ENCODE data around the gene GALK1. TPM values are rescaled to one million over a fixed set of nuclear protein-coding genes. Genes with fewer than 3 reads are reported as not detected.

The GALK1 gene
- total RNA-seq, 1 donor from 2014 or later: 29.2 TPM

DNA sequence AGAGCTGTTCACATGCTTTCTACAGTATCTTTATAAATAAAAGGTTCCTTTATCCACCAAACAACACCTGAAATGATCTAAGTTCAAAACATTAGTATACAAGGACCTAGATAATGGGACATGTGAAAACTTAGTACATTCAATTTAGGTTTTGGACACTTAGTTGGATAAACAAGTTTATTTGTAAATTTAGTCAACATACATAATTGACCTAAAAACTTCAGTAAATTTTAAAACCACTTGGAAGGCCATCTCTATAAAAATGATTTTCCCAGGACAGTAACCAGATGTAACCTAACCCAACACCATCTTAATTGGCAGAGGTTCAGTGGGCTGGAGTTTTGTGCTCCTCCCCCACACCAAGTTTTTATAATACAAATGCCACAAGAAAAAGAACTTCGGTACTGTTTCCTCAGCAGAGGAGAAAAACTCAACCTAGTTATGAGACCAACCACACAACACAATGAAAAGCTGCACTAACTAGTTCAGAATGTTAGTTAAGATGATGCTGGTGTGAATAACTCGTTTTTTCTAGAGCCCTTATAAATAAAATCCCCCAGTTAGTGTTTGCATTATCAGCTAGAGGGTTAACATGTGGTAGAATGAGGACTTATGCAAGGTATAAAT, 12.4 kb upstream of the GALK1 start:
- H3K4me3 ChIP-seq (ENCODE audit: low read length in 3 of 3): peak overlapping the region; percentile 78 to 91 (median 81)
- peaks cover 44 to 52% (median 48%) of the 10 kb centered on the region in 3 donors for H3K4me1 ChIP-seq (ENCODE audit: control insufficient read depth in 3 of 3, insufficient read depth in 3 of 3, low read length in 3 of 3)
- peak overlapping the region; percentile 71 for H3K27ac ChIP-seq (ENCODE audit: low read depth, low read length)
- H3K9ac ChIP-seq (ENCODE audit: low read depth in 1 of 3, low read length in 3 of 3): peak overlapping the region; percentile 96 to 99 (median 99)
- no peaks in the 10 kb centered on the region for H3K27me3 ChIP-seq (ENCODE audit: control insufficient read depth in 3 of 3, insufficient read depth in 3 of 3, low read length in 3 of 3)
- no peaks in the 10 kb centered on the region for H3K9me3 ChIP-seq (ENCODE audit: control insufficient read depth in 3 of 3, low read length in 3 of 3)
- peaks cover 32 to 39% (median 33%) of the 10 kb centered on the region in 3 donors for H3K36me3 ChIP-seq (ENCODE audit: control insufficient read depth in 3 of 3, insufficient read depth in 3 of 3, low read length in 3 of 3)

DNA sequence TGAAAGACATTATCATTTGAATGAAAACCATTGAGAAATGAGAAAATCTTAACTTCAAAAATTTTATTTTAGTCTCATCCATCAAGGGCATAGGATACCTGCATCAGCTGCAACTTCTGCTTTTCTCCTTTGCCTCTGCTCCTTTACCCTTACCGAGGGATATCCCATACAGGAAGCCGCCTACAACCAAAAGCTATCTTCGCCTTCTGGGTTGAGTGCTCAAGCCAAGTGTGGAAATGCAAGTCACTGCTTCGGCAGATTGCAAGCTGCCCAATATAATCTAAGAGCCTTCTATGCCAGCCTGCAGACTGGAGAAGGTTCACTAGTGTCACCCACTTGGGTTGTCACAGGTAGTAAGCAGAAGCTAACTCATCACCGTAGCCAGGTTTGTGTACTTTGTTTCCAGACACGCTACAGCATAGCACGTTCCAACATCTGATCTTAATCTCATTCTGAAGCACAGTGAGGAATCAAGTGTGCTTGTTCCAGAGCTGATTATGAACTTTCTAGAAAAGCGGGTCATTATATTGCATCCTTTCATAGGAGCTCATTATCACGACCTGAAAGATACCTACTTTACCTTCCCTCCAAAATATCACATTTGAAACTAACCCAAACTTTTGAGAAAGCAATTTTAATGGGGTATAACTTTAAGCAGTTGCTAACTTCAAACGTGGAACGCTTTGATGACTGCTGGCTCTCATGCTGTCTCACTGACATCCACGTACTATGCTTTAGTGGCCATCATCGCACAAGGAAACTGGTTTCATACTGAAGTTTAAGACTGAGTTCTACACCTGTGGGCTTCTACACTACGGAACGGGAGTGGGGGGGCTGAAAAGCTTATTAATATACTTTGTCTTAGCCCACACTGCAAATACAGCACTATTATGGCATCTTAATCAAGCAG, 11.6 kb upstream of the GALK1 start:
- Histone ChIP-seq H3K4me1 (ENCODE audit: control insufficient read depth in 3 of 3, insufficient read depth in 3 of 3, low read length in 3 of 3) (peaks cover 44 to 55% (median 51%) of the 10 kb centered on the region in 3 donors), H3K9ac (ENCODE audit: low read depth in 1 of 3, low read length in 3 of 3) (peak overlapping the region; percentile 10 to 69 (median 62)), H3K27ac (ENCODE audit: low read depth, low read length) (peak overlapping the region; percentile 71), H3K27me3 (ENCODE audit: control insufficient read depth in 3 of 3, insufficient read depth in 3 of 3, low read length in 3 of 3) (no peaks in the 10 kb centered on the region), H3K4me3 (ENCODE audit: low read length in 3 of 3) (peak overlapping the region; percentile 78 to 91 (median 81)), H3K36me3 (ENCODE audit: control insufficient read depth in 3 of 3, insufficient read depth in 3 of 3, low read length in 3 of 3) (peaks cover 32 to 39% (median 33%) of the 10 kb centered on the region in 3 donors), H3K9me3 (ENCODE audit: control insufficient read depth in 3 of 3, low read length in 3 of 3) (no peaks in the 10 kb centered on the region)

DNA sequence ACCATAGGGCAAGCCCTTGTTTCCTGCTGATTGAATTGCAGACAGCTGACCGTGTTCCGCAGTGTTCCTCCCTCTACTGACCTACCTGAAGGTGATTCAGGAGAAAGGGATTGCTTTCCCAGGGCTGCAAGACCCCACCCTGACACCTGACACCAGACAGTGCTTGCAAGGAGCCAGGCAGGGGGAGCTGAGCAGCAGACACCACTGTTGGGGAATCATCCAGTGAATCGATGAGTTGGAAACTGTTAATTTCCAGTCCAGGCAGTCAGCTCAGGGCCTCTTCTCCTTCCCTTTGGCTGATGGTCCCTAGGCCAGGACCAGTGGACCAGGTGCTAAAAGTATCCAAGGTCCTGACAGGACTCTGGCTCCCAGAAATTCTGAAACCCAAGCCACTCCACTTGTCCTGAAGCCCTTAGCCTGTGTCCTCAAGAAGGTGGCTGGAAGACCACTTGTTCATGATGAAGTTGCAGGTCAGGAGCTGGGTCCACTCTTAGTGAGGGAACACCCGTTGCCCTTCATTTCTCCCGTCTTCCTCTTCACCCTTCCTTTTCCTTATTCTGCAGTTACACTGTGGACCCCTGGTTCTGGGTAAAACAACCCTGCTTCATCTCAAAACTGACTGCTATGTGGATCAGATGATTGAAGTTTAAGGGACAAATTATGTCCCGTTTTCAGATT, 10.1 kb upstream of the GALK1 start:
- no peaks in the 10 kb centered on the region for H3K27me3 ChIP-seq (ENCODE audit: control insufficient read depth in 3 of 3, insufficient read depth in 3 of 3, low read length in 3 of 3)
- H3K4me3 ChIP-seq (ENCODE audit: low read length in 3 of 3): no peak overlapping the region
- peak overlapping the region; percentile 71 for H3K27ac ChIP-seq (ENCODE audit: low read depth, low read length)
- H3K9ac ChIP-seq (ENCODE audit: low read depth in 1 of 3, low read length in 3 of 3): peak overlapping the region in 2 of 3 donors; percentile 26 to 27
- no peaks in the 10 kb centered on the region for H3K9me3 ChIP-seq (ENCODE audit: control insufficient read depth in 3 of 3, low read length in 3 of 3)
- peaks cover 44 to 55% (median 51%) of the 10 kb centered on the region in 3 donors for H3K4me1 ChIP-seq (ENCODE audit: control insufficient read depth in 3 of 3, insufficient read depth in 3 of 3, low read length in 3 of 3)
- peaks cover 32 to 39% (median 33%) of the 10 kb centered on the region in 3 donors for H3K36me3 ChIP-seq (ENCODE audit: control insufficient read depth in 3 of 3, insufficient read depth in 3 of 3, low read length in 3 of 3)

DNA sequence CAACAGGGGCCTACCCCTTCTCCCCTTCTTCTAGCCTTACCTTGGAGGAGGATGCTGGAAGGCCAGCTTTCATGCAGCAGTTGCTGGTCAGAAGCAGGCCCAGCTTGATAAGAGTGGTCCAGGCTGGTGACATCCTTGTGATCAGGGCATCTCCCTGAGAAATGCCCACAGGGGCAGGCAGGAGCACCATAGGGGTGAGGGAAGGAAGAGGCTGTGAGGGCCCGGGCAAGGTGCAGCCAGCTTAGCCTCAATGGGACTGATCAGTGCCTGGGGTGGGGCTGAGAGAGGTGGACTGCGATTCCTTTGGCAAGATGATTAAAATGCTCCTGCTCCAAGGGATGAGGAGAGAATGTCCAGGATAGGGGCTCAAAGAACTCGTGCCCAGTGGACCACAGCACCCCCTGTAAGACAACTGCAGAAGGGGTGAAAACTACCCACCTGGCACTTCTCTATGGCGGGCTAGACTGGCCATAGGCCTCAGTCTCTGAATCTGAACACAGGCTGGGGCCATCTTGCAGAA, 9.5 kb upstream of the GALK1 start:
- H3K4me1 ChIP-seq (ENCODE audit: control insufficient read depth in 3 of 3, insufficient read depth in 3 of 3, low read length in 3 of 3): peaks cover 44 to 55% (median 51%) of the 10 kb centered on the region in 3 donors
- H3K4me3 ChIP-seq (ENCODE audit: low read length in 3 of 3): no peak overlapping the region
- H3K9ac ChIP-seq (ENCODE audit: low read depth in 1 of 3, low read length in 3 of 3): peak overlapping the region in 1 of 3 donors; percentile 71
- peak overlapping the region; percentile 71 for H3K27ac ChIP-seq (ENCODE audit: low read depth, low read length)
- no peaks in the 10 kb centered on the region for H3K9me3 ChIP-seq (ENCODE audit: control insufficient read depth in 3 of 3, low read length in 3 of 3)
- peaks cover 32 to 39% (median 33%) of the 10 kb centered on the region in 3 donors for H3K36me3 ChIP-seq (ENCODE audit: control insufficient read depth in 3 of 3, insufficient read depth in 3 of 3, low read length in 3 of 3)
- no peaks in the 10 kb centered on the region for H3K27me3 ChIP-seq (ENCODE audit: control insufficient read depth in 3 of 3, insufficient read depth in 3 of 3, low read length in 3 of 3)

DNA sequence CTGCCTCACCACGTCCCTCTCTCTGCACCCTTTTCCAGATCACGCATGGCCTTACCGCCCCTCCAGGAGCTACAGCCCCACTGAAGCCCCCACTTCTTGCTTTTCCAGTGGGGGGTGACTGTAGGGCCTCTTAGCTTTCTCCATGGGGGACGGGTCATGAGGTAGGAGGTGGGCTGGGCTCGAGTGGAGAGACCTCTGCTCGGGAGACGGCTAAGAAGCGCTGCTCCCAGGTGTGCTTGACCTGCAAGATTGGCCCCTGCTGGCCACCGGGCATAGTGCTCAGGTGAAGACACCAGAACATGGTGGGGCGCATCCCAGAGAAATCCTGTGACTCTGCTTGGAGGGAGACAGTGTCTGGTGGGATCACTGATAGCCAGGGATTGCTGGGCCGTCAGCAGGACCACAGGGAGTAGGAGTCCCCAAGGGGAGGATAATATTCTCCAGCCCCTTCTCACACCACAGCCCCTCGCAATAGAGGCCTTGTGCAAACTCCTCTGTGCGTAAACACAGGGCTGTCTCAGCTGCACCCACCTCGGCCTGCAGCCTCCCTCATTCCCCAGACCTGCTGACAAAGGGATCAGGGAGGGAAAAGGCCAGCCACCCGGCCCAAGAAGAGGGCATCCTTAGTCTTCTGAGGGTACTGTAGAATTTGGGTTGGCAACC, 8.9 kb upstream of the GALK1 start:
- Histone ChIP-seq H3K4me3 (ENCODE audit: low read length in 3 of 3) (no peak overlapping the region), H3K27me3 (ENCODE audit: control insufficient read depth in 3 of 3, insufficient read depth in 3 of 3, low read length in 3 of 3) (no peaks in the 10 kb centered on the region), H3K4me1 (ENCODE audit: control insufficient read depth in 3 of 3, insufficient read depth in 3 of 3, low read length in 3 of 3) (peaks cover 44 to 55% (median 51%) of the 10 kb centered on the region in 3 donors), H3K36me3 (ENCODE audit: control insufficient read depth in 3 of 3, insufficient read depth in 3 of 3, low read length in 3 of 3) (peaks cover 31 to 39% (median 31%) of the 10 kb centered on the region in 3 donors), H3K9me3 (ENCODE audit: control insufficient read depth in 3 of 3, low read length in 3 of 3) (no peaks in the 10 kb centered on the region), H3K9ac (ENCODE audit: low read depth in 1 of 3, low read length in 3 of 3) (peak overlapping the region in 1 of 3 donors; percentile 71), H3K27ac (ENCODE audit: low read depth, low read length) (peak overlapping the region; percentile 75)

DNA sequence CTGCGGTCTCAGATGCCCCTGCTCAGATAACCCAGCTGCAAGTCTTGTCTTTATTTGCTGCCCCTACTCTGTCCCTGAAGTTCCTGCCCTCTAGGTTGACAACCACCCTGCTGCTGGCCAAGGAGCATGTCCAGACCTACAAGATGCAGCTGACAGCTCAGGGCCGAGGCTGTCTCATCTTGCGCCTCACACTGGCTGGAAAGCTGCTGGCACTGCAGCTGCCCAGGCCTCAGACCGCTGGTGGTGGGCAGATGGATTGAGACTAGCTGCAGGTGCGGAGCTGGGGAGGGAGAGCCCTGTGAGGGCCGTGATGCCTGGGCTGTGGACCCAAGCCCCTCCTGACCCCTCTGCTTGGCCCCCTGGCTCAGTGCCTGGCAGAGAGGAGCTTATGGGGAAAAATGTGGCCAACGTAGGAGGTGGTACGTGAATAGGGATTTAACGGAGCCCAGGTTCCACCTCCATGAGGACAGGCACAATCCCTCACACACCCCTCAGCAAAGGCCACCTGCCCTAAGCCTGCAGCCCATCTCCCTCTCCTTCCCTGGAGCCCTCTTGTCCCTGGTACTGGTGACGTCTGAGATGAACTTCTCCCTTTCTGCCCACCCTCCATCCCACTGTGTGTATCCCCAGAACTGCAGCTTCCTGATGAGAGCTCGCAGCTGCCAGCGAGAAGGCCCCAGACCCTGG, 8.3 kb upstream of the GALK1 start:
- Histone ChIP-seq H3K4me3 (ENCODE audit: low read length in 3 of 3) (peak overlapping the region in 2 of 3 donors; percentile 6 to 45), H3K9me3 (ENCODE audit: control insufficient read depth in 3 of 3, low read length in 3 of 3) (no peaks in the 10 kb centered on the region), H3K36me3 (ENCODE audit: control insufficient read depth in 3 of 3, insufficient read depth in 3 of 3, low read length in 3 of 3) (peaks cover 24 to 33% (median 25%) of the 10 kb centered on the region in 3 donors), H3K27ac (ENCODE audit: low read depth, low read length) (peak overlapping the region; percentile 75), H3K9ac (ENCODE audit: low read depth in 1 of 3, low read length in 3 of 3) (peak overlapping the region in 2 of 3 donors; percentile 21 to 71), H3K27me3 (ENCODE audit: control insufficient read depth in 3 of 3, insufficient read depth in 3 of 3, low read length in 3 of 3) (no peaks in the 10 kb centered on the region), H3K4me1 (ENCODE audit: control insufficient read depth in 3 of 3, insufficient read depth in 3 of 3, low read length in 3 of 3) (peaks cover 44 to 55% (median 51%) of the 10 kb centered on the region in 3 donors)

DNA sequence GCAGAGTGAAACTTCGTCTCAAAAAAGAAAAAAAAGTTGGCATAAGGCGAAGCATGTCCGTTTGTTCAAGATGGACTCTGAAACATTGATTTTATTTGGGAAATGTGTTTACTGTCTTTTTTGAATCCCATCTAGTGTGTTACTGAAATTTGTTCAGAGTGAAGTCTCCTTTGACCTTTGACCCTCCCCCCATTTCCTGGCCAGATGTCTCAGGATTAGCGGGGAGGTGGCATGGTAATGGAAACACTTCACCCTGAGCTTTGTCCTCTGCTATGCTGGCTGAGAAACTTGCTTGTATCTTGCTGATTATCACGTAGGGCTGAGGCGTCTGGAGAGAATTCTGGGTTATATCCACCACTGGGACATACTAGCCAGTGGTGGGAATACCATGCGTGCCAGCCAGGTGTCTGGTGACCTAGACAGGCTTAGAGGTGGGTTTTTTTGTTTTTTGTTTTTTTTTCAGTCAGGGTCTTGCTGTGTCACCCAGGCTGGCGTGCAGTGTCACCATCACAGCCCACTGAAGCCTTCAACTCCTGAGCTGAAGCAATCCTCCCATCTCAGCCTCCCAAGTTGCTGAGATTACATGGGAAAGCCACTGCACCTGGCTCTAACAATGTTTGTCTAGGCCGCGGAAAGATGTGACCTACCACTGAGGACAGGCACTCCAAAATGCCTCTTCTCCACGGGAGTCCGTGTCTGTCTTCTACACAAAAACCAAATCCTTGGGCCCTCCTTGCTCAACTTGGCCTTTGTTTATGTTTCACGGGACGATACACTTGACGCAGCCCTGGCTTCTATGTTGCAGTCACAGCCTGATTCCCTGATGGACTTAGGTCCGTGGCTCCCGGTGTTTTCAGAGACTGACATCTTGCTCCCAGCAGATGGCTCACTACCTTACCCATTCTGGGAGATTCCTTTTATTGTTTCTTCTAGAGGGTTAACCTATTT, 6.6 kb upstream of the GALK1 start:
- H3K27me3 ChIP-seq (ENCODE audit: control insufficient read depth in 3 of 3, insufficient read depth in 3 of 3, low read length in 3 of 3): no peaks in the 10 kb centered on the region
- H3K27ac ChIP-seq (ENCODE audit: low read depth, low read length): no peak overlapping the region
- H3K4me1 ChIP-seq (ENCODE audit: control insufficient read depth in 3 of 3, insufficient read depth in 3 of 3, low read length in 3 of 3): peaks cover 38 to 49% (median 42%) of the 10 kb centered on the region in 3 donors
- H3K9ac ChIP-seq (ENCODE audit: low read depth in 1 of 3, low read length in 3 of 3): no peak overlapping the region
- no peaks in the 10 kb centered on the region for H3K9me3 ChIP-seq (ENCODE audit: control insufficient read depth in 3 of 3, low read length in 3 of 3)
- H3K36me3 ChIP-seq (ENCODE audit: control insufficient read depth in 3 of 3, insufficient read depth in 3 of 3, low read length in 3 of 3): peaks cover 10 to 20% (median 12%) of the 10 kb centered on the region in 3 donors
- H3K4me3 ChIP-seq (ENCODE audit: low read length in 3 of 3): no peak overlapping the region

DNA sequence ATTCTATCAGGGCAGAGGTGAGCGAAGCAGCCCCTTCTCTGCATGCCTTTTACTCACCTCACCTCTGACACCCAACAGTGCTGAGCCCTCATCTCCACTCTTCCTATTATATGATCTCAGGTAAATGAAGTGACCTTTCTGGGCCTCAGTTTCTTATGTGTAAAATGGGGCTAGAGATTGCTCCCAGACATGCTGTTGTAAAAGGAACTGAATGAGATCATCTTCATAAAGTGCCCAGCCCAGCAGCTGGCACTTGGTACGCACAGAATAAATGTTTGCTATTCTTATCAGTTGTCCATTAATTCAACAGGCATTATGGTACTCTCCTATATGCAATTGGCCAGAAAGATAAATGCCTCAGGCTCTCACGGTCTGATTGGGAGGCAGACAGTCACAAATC, 4.5 kb upstream of the GALK1 start:
- Histone ChIP-seq H3K27ac (ENCODE audit: low read depth, low read length) (no peak overlapping the region), H3K27me3 (ENCODE audit: control insufficient read depth in 3 of 3, insufficient read depth in 3 of 3, low read length in 3 of 3) (no peaks in the 10 kb centered on the region), H3K4me1 (ENCODE audit: control insufficient read depth in 3 of 3, insufficient read depth in 3 of 3, low read length in 3 of 3) (peaks cover 21 to 34% (median 30%) of the 10 kb centered on the region in 3 donors), H3K9me3 (ENCODE audit: control insufficient read depth in 3 of 3, low read length in 3 of 3) (no peaks in the 10 kb centered on the region), H3K9ac (ENCODE audit: low read depth in 1 of 3, low read length in 3 of 3) (no peak overlapping the region), H3K4me3 (ENCODE audit: low read length in 3 of 3) (no peak overlapping the region), H3K36me3 (ENCODE audit: control insufficient read depth in 3 of 3, insufficient read depth in 3 of 3, low read length in 3 of 3) (peaks cover 2 to 6% (median 3%) of the 10 kb centered on the region in 3 donors)

All from skeletal muscle tissue (tissue), 4 donors.